Esophagus (tissue), 2 donors: Measurements from ENCODE around the gene GRIK2. TPM values are rescaled to one million over a fixed set of nuclear protein-coding genes. Genes with fewer than 3 reads are reported as not detected.

Experiments used
- H3K27ac ChIP-seq, 2 donors: one replicate each; pipeline ENCODE4 v1.5.1; 2013; ENCODE audit warnings: low read depth in 2 of 2, mild to moderate bottlenecking in 2 of 2, inconsistent platforms in 1 of 2, low read length in 1 of 2, moderate library complexity in 1 of 2
- H3K27me3 ChIP-seq, 2 donors: one replicate each; pipeline ENCODE4 v1.6.1; 2013; ENCODE audit warnings: low read length in 2 of 2, control low read depth in 1 of 2, mild to moderate bottlenecking in 1 of 2; ENCODE audit not compliant: insufficient read depth in 2 of 2, control insufficient read depth in 1 of 2
- H3K36me3 ChIP-seq, 2 donors: one replicate each; pipeline ENCODE4 v1.6.1; 2013; ENCODE audit warnings: low read length in 1 of 2; ENCODE audit not compliant: control insufficient read depth in 2 of 2, insufficient read depth in 2 of 2
- H3K4me1 ChIP-seq, 2 donors: one replicate each; pipeline ENCODE4 v1.6.1; 2013; ENCODE audit warnings: low read length in 1 of 2; ENCODE audit not compliant: control insufficient read depth in 2 of 2, insufficient read depth in 2 of 2
- H3K4me3 ChIP-seq, 2 donors: one replicate each; pipeline ENCODE4 v1.5.1; 2013; ENCODE audit warnings: low read length in 2 of 2, mild to moderate bottlenecking in 2 of 2, low read depth in 1 of 2, moderate library complexity in 1 of 2
- H3K9me3 ChIP-seq, 2 donors: one replicate each; pipeline ENCODE4 v1.6.1; 2013; ENCODE audit warnings: mild to moderate bottlenecking in 2 of 2, low read depth in 1 of 2, low read length in 1 of 2, moderate library complexity in 1 of 2; ENCODE audit not compliant: control insufficient read depth in 2 of 2, insufficient read depth in 1 of 2
- WGBS, 2 donors: extraction: QIAGEN DNeasy Blood & Tissue Kit; methylation state at CpG; one replicate each; pipeline ENCODE4 v1.1.7; 2013; 5-methylcytosine and 5-hydroxymethylcytosine counted together
- polyA plus RNA-seq, 2 donors: library from polyadenylated mRNA; stranded (reverse); fragments of 200-250 nt; gene quantifications; one replicate each; pipeline ENCODE4 v1.2.3, GENCODE V29; 2013
- donor health status: healthy with polysubstance abuse.
- donor health status: Bipolar disorder and iron deficiency.

Gene GRIK2
- polyA plus RNA-seq, 2 donors: 0.06 to 0.08 TPM

GRCh38 chr6:102115911-102116310, 722.4 kb downstream of the GRIK2 start:
- Histone ChIP-seq H3K36me3 (no peaks in the 10 kb centered on the region), H3K27ac (no peak overlapping the region), H3K9me3 (peaks cover 3 to 10% of the 10 kb centered on the region in 2 donors), H3K4me3 (no peak overlapping the region), H3K27me3 (no peaks in the 10 kb centered on the region), H3K4me1 (no peaks in the 10 kb centered on the region)
- WGBS, 2 donors: 43 to 49% methylated on average over 1 of the region's 1 CpG

DNA sequence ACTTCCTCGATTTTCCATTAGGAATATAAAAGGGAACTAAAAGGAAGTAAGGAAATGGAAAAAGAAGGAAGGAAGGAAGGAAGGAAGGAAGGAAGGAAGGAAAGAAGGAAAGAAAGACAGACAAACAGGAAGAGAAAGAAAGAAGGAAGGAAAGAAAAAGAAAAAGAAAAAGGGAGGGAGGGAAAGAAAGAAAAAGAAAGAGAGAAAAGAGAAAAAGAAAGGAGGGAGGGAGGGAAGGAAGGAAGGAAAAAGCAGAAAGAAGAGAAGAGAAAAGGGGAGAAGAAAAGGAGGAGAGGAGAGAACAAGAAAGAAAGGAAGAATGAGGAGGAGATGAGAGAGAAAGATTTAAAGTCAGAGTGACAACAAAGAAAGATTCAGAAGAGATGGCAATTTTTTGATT, 724.5 kb downstream of the GRIK2 start:
- no peaks in the 10 kb centered on the region for H3K36me3 ChIP-seq
- H3K27ac ChIP-seq: no peak overlapping the region
- H3K9me3 ChIP-seq: peaks cover 3 to 10% of the 10 kb centered on the region in 2 donors
- H3K4me1 ChIP-seq: no peaks in the 10 kb centered on the region
- H3K27me3 ChIP-seq: no peaks in the 10 kb centered on the region
- 75% methylated on average over 1 of the region's 1 CpG for WGBS, 2 donors
- no peak overlapping the region for H3K4me3 ChIP-seq
